HG03097 (cell line): ENCODE measurements around the gene LSM14B.
"Not testable (repeated sequence)": the region's sequence is repeated elsewhere in the genome, so short reads cannot be mapped to it uniquely, and the experiment has no call there.

Experiments used
- ATAC-seq: cut with Tn5 transposase; IDR thresholded peaks from one replicate; pipeline ENCODE4 v1.9.1; 2021; ENCODE audit not compliant: unreplicated experiment, low FRiP score

Gene LSM14B

GRCh38 chr20:62121776-62122653 lies at the start of gene LSM14B:
TSS of gene LSM14B (plus strand) at chr20:62122475. CDS start at chr20:62122667, 192 bp downstream.
- peak; percentile 69 for ATAC-seq

GRCh38 chr20:62073323-62073722 lies 49.0 kb upstream of the LSM14B start:
- no peak for ATAC-seq

DNA sequence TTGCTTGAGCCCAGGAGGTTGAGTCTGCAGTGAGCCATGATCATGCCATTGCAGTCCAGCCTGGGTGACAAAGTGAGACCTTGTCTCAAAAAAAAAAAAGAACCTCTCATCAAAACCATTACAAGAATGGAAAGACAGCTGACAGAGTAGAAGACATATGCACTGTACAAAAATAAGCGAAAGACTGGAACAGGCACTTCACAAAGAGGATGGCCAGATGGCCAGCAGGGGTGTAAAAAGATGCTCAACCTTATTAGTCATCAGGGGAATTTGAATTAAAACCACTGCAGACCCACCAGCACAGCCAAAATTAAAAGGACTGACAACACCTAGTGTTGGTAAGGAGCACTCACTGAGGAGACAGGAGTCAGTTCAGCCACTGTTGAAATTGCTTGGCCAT lies 43.1 kb upstream of the LSM14B start:
- ATAC-seq, result no peak

DNA sequence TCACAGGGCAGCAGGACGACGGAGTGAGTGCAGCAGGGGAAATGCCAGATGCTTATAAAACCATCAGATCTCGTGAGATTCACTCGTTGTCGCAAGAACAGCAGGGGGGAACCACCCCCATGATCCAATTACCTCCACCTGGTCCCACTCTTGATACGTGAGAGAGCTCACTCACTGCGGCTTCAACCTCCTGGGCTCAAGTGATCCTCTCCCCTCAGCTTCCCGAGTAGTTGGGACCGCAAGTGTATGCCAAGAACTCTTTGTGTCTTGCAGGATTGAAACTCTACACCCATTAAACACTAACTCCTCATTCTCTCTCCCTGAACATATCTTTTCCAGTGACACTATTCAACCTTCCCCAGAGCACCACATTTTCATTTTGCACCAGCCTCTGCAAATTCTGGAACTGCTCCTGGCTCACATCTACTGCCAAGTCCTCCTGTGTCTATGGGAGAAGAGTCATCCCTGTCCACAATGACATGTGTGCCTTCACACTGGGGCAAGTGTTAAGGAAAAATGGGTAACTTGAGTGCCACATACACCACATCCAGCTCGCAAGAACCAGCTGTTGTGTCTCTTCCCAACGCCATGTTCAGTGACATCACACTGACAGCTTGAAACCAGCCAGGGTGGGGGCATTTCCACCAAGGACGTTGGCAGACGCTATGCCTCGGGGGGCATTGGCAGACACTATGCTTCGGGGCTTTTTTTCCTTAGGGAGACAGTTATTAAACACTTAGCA lies 41.9 kb upstream of the LSM14B start:
- no peak for ATAC-seq

GRCh38 chr20:62083312-62083711 lies 39.0 kb upstream of the LSM14B start:
- no peak for ATAC-seq

- not testable (repeated sequence) for ATAC-seq
Measured at GRCh38 chr20:62084224-62084623, 38.1 kb upstream of the LSM14B start.

GRCh38 chr20:62085206-62085605 lies 37.1 kb upstream of the LSM14B start:
- ATAC-seq, result no peak

GRCh38 chr20:62087227-62087626 lies 35.0 kb upstream of the LSM14B start:
- no peak for ATAC-seq

DNA sequence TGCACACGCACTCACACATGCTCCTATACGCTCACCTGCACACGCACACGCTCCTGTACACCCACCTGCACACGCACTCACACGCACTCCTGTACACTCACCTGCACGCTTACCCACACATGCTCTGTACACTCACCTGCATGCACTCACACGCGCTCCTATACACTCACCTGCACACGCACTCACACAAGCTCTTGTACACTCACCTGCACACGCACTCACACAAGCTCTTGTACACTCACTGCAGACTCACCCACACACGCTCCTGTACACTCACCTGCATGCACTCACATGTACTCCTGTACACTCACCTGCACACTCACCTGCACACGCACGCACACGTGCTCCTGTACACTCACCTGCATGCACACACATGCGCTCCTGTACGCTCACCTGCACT lies 34.6 kb upstream of the LSM14B start:
- ATAC-seq, result no peak

DNA sequence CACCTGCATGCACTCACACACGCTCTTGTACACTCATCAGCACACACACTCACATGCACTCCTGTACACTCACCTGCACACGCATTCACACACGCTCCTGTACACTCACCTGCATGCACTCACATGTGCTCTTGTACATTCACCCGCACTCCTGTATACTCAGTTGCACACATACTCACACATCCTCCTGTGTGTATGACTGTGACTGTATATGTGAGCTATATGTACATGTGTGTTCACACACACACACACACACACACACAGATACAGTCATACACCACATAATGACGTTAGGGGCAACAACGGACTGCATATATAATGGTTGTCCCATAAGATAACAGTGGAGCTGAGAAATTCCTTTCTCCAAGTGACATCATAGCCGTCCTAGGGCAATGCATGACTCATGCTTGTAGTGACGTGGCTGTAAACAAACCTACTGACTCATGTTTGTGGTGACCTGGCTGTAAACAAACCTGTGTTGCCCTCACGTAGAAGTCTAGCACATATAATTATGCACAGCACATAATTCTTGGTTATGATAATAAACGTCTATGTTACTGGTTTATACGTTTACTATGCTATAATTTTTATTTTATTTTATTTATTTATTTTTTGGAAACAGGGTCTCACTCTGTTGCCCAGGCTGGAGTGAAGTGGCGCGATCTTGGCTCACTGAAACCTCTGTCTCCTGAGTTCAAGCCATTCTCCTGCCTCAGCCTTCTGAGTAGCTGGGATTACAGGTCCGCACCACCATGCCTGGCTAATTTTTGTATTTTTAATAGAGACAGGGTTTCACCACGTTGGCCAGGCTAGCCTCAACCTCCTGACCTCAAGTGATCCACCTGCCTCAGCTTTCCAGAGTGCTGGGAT lies 33.8 kb upstream of the LSM14B start:
- ATAC-seq, result no peak

GRCh38 chr20:62089393-62089792 lies 32.9 kb upstream of the LSM14B start:
- ATAC-seq, result no peak

DNA sequence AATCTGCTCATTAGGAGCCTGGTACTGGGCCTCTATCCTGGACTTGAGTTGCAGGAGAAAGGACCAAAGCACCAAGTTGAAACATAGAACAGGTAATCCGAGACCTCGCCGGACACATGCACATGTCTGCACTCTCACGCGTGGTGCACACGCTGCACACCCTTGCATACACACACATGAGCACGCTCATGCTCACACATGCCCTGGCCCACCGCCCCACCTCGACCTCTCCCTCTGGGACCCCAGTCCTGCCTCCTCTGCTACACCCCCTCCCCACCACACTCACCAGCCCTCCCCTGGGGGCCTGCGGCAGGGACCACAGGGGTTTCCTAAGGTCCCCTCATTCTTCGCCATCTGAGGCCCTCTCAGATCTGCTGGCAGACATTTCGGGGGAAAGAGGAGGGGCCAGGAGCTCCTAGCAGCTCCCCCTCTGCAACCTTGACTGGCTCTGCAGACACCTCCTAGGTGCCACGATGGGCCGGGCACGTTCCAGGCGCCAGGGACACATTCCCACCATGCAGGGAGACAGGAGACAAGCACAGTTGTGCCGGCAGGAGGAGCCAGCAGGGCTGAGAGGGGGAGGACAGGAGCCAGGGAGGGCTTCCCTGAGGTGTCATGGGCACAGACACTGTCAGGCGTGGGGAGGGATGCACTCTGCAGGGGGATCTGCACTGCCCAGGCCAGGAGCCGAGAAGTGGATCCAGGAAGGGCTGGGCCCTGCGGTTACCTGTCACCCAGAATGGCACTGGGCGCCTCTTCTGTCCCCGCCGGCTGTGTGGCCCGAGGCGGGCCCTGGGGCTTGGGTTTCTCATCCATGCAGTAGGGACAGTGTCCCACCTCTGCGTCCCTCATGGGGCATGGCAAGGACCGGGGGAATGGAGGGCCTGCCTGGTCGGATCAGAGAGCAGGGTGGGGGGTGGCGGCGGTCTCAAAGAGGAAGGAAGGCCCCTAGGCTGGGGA lies 25.6 kb upstream of the LSM14B start:
- no peak for ATAC-seq

GRCh38 chr20:62097881-62098407 lies 24.3 kb upstream of the LSM14B start:
- no peak for ATAC-seq

GRCh38 chr20:62101078-62101477 lies 21.2 kb upstream of the LSM14B start:
- ATAC-seq, result no peak

DNA sequence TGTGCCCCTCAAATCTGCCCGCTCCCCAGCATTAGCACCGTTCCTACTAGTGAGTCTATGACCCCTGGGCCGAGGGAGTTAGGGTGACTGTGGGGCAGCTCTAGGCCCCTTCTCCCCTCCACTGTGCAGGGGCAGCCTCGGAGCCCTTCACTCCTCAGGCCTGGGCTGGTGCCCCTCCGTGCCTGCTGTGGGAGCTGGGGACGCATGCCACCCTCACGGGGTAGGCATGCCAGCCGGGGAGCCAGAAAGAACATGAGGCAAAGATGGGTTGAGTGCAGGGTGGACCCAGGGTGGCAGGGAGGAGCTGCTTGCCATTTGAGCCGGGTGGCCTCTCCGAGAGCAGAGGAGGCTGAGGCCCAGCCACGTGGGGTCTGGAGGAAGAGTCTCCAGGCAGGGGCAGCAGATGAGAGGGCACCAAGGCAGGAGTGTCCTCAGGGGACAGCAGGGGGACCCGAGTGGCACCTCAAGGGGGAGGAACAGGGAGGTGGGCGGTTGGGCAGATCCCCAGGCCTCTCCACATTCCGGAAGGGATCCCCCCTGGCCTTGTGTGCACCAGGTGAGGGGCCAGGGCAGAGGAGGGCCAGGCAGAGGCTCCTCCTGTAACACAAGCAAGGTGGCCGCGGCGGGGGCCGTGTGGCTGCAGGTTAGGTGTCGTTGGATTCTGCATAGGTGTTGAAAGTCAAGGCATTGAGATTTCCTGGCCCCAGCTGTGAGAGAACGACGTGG lies 18.6 kb upstream of the LSM14B start:
- ATAC-seq, result no peak

DNA sequence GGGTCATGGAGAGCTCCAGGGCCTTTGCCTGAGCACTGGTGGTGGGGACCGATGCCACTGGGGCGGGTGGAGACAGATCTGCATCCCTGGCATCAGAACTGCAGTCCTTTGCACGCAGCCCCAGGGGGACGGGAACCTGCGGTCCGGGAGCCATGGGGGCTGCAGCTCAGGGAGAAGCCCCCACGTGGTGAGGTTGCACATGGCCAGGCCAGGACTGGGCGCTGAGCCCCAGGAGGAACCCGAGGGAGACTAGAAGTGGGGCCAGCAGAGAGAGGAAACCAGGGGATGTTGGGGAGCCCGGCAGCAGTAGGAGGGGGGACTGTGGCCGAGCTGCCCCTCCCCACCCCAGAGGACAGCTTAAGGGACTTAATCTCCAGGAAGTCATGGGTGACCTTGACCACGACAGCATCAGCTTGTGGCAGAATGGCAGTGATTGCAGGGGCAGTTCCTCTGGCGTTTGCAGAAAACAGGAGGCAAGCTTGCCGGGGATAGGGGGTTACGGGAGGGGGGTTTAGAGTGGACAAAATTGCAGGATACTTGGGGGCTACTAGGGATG lies 18.0 kb upstream of the LSM14B start:
- no peak for ATAC-seq

DNA sequence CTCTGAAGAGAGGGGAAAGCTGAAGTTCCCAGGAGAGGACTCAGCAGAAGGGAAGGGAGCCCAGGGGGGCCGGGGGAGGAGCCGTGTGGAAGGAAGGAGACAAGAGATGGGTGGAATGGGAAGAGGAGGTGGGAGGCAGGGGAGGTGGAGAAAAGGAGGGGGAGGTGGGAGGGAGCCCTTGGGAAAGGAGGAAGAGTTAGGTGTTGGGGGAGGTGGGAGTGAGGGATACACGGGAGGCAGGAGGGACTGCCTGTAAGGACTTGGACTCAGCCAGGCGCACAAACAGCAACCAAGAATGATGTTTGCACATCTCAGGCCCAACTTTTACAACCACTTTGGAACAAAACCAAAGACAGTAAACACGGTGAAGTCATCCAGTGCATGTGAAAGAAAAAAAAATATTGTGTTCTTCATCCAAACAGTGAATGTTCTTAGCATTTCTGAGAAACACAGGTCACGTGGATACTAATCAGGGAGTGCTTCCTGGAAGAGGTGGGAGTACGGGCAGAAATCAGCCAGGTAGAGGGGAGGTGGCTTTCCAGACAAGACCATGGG lies 17.4 kb upstream of the LSM14B start:
- no peak for ATAC-seq

DNA sequence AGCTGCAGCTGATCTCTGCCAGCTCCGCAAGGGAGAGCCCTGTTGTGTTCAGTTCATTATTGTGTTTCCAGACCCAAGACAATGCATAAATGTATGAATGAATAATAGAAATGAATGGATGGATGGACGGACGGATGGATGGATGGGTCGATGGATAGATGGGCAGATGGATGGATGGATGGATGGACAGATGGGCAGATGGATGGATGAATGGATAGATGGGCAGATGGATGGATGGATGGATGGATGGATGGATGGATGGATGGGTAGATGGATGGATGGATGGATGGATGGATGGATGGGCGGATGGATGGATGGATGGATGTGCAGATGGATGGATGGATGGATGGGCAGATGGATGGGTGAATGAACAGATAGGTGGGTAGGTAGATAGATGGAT lies 16.7 kb upstream of the LSM14B start:
- ATAC-seq, result no peak
